Spleen (tissue), 11 donors: ENCODE data around the gene TMEM53. TPM values are rescaled to one million over a fixed set of nuclear protein-coding genes. Genes with fewer than 3 reads are reported as not detected.

ENCODE experiments used
- DNase-seq: peaks from one replicate; pipeline ENCODE4 v3.0.0-alpha.2; 2020
- H3K27ac ChIP-seq, 8 donors: fragments of 200-600 bp; sonication (generic) in 7 of 8; 1 replicate in 4 of 8; 2 replicates in 4 of 8; pipeline versions ENCODE4 v1.5.0 to v1.8.0; 2016 to 2021; ENCODE audit warnings: inconsistent platforms in 4 of 8, mild to moderate bottlenecking in 4 of 8, moderate library complexity in 1 of 8
- H3K27me3 ChIP-seq, 7 donors: fragments of 200-600 bp; sonication (generic) in 6 of 7; replicated peaks in 1 of 7; 1 replicate in 4 of 7; 2 replicates in 3 of 7; pipeline versions ENCODE4 v1.5.0 to v1.8.0; 2016 to 2021; ENCODE audit warnings: inconsistent platforms in 3 of 7, mild to moderate bottlenecking in 1 of 7
- H3K36me3 ChIP-seq, 6 donors: fragments of 200-600 bp; sonication (generic) in 5 of 6; 1 replicate in 4 of 6; 2 replicates in 2 of 6; pipeline versions ENCODE4 v1.5.0 to v1.8.0; 2016 to 2021; ENCODE audit warnings: inconsistent platforms in 2 of 6
- H3K4me1 ChIP-seq, 6 donors: fragments of 200-600 bp; sonication (generic) in 5 of 6; 1 replicate in 3 of 6; 2 replicates in 3 of 6; pipeline versions ENCODE4 v1.5.0 to v1.8.0; 2016 to 2021; ENCODE audit warnings: inconsistent platforms in 3 of 6
- H3K4me3 ChIP-seq, 8 donors: fragments of 200-600 bp; sonication (generic) in 7 of 8; 1 replicate in 4 of 8; 2 replicates in 4 of 8; pipeline versions ENCODE4 v1.5.0 to v1.8.0; 2016 to 2021; ENCODE audit warnings: inconsistent platforms in 4 of 8, mild to moderate bottlenecking in 4 of 8, moderate library complexity in 2 of 8
- H3K9me3 ChIP-seq, 8 donors: fragments of 200-600 bp; sonication (generic) in 7 of 8; 1 replicate in 4 of 8; 2 replicates in 4 of 8; pipeline versions ENCODE4 v1.5.0 to v1.8.0; 2016 to 2021; ENCODE audit warnings: inconsistent platforms in 4 of 8
- POLR2A ChIP-seq, 3 donors: fragments of 450-650 bp; IDR thresholded peaks; one replicate each; pipeline ENCODE4 v1.5.1; 2017; ENCODE audit warnings: antibody characterized with exemption in 3 of 3, mild to moderate bottlenecking in 1 of 3
- POLR2AphosphoS5 ChIP-seq, 3 donors: sonication (generic); formaldehyde crosslinking; IDR thresholded peaks; one replicate each; pipeline ENCODE4 v1.5.1; 2017; ENCODE audit warnings: antibody characterized with exemption in 3 of 3
- WGBS, 5 donors: extraction: QIAGEN DNeasy Blood & Tissue Kit in 3 of 5; methylation state at CpG; one replicate each; pipeline versions ENCODE4 v1.1.5 to v1.1.7; 2013 to 2018; 5-methylcytosine and 5-hydroxymethylcytosine counted together
- intact Hi-C: fragments of 100-400 bp; cut with DNase I; formaldehyde crosslinking; loops from one replicate; pipeline ENCODE4 v1.15.0; 2023; ENCODE audit warnings: low total_unique reads
- polyA plus RNA-seq, 3 donors: library from polyadenylated mRNA; stranded (reverse); fragments of 200-250 nt; gene quantifications; one replicate each; pipeline ENCODE4 v1.2.1, GENCODE V29; 2013
- total RNA-seq, 7 donors: library from RNA; depleted of rRNA in 3 of 7; stranded (reverse); fragments of >200 nt in 3 of 7; fragmentation: NEBNext Ultra II Directional in 4 of 7; extraction: Animal tissue kit (Norgen Biotek cat#: 25700) in 4 of 7; gene quantifications; one replicate each; pipeline versions ENCODE4 v1.1.0 to v1.2.1, GENCODE V29; 2016 to 2021
- TF ChIP-seq, protein P1 (sequence below), 11 experiments: fragments of 200-600 bp in 7 of 11; fragments of 450-650 bp in 4 of 11; sonication (generic) in 4 of 11; IDR thresholded peaks in 8 of 11; conservative IDR thresholded peaks in 3 of 11; 1 replicate in 7 of 11; 2 replicates in 4 of 11; pipeline versions ENCODE4 v1.4.0 to v1.8.0; 2016 to 2021; ENCODE audit warnings: antibody characterized with exemption in 11 of 11, inconsistent platforms in 4 of 11, mild to moderate bottlenecking in 1 of 11
- donor health status: healthy with polysubstance abuse.
- donor health status: DM: no; HTN: no; CAD: no; lungs with moderate emphysema.
- donor health status: DM: no; HTN: no; CAD: no.
- donor health status: Bipolar disorder and iron deficiency.
- donor health status: healthy.
- donor health status: DM: no; HTN: no; CAD: no.
- donor health status: DM: yes; HTN: yes; CAD: no.

TMEM53 gene
- total and polyA plus RNA-seq, 10 donors: 4.3 to 7.5 (median 5.4) TPM

DNA sequence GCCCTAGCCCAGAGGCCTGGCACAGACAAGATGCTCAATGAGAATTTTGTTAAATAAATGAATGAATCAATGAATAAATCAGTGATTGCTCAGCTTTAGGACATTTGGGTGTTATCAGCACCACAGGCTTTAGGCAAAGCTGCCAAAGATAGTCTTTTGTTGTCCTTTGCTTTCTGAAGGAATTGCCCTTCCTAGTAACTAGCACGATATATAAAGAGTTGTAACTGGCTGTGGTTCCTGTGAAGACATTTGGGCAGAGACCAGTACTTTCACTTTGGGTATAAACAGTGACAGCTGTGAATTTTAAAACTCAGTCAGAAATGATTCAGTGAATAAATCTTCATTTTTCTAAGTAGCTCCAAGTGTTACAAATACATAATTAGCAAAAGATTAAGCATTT, 43.4 kb upstream of the TMEM53 start:
- Histone ChIP-seq H3K4me3 (no peak overlapping the region), H3K27me3 (no peaks in the 10 kb centered on the region), H3K27ac (peak overlapping the region in 3 of 8 donors; percentile 5 to 51 (median 12)), H3K4me1 (peaks cover 15 to 92% (median 54%) of the 10 kb centered on the region in 6 donors), H3K36me3 (no peaks in the 10 kb centered on the region), H3K9me3 (no peaks in the 10 kb centered on the region)
- WGBS, 5 donors: 19 to 52% (median 42%) methylated on average over 1 of the region's 1 CpG
- TF ChIP-seq POLR2AphosphoS5 (IDR thresholded peaks at IDR 0.05): no peak
- TF ChIP-seq POLR2A (IDR thresholded peaks at IDR 0.05): no peak
- TF ChIP-seq, protein P1, sequence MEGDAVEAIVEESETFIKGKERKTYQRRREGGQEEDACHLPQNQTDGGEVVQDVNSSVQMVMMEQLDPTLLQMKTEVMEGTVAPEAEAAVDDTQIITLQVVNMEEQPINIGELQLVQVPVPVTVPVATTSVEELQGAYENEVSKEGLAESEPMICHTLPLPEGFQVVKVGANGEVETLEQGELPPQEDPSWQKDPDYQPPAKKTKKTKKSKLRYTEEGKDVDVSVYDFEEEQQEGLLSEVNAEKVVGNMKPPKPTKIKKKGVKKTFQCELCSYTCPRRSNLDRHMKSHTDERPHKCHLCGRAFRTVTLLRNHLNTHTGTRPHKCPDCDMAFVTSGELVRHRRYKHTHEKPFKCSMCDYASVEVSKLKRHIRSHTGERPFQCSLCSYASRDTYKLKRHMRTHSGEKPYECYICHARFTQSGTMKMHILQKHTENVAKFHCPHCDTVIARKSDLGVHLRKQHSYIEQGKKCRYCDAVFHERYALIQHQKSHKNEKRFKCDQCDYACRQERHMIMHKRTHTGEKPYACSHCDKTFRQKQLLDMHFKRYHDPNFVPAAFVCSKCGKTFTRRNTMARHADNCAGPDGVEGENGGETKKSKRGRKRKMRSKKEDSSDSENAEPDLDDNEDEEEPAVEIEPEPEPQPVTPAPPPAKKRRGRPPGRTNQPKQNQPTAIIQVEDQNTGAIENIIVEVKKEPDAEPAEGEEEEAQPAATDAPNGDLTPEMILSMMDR (IDR thresholded peaks at IDR 0.05 in 8 of 11, conservative IDR thresholded peaks at IDR 0.05 in 3 of 11): no peak
- DNase-seq: no peak
- intact Hi-C loops: no loop called here

DNA sequence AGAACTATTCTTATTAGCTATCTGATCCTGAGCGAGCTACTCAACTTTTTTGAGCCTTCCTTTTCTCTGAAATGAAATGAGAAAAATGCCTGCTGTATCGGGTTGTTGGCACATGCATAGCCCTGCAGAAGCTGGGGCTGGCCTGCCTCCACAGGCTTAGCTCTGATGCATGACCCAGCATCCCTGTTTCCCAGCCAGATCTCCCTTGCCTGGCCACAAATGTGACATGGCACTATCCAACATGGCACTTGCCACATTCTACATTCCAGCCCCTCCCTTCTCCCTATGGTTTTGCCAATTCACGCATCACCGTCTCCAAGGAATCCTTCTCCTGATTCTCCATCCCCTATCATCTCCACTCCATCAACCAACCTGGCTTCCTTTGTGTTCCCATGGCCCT, 42.9 kb upstream of the TMEM53 start:
- intact Hi-C loops: no loop called here
- whole genome bisulfite sequencing, 5 donors: 88 to 94% (median 90%) methylated on average over 4 of the region's 4 CpGs
- Histone ChIP-seq H3K9me3 (no peaks in the 10 kb centered on the region), H3K27me3 (peaks cover 0 to under 1% (median 0%) of the 10 kb centered on the region in 7 donors), H3K4me3 (no peak overlapping the region), H3K27ac (peak overlapping the region in 2 of 8 donors; percentile 12 to 51), H3K4me1 (peaks cover 10 to 92% (median 52%) of the 10 kb centered on the region in 6 donors), H3K36me3 (no peaks in the 10 kb centered on the region)
- peak; percentile 51 for DNase-seq
- TF ChIP-seq POLR2AphosphoS5 (IDR thresholded peaks at IDR 0.05) (no peak), POLR2A (IDR thresholded peaks at IDR 0.05) (no peak)
- TF ChIP-seq, protein P1 (IDR thresholded peaks at IDR 0.05 in 8 of 11, conservative IDR thresholded peaks at IDR 0.05 in 3 of 11): no peak

DNA sequence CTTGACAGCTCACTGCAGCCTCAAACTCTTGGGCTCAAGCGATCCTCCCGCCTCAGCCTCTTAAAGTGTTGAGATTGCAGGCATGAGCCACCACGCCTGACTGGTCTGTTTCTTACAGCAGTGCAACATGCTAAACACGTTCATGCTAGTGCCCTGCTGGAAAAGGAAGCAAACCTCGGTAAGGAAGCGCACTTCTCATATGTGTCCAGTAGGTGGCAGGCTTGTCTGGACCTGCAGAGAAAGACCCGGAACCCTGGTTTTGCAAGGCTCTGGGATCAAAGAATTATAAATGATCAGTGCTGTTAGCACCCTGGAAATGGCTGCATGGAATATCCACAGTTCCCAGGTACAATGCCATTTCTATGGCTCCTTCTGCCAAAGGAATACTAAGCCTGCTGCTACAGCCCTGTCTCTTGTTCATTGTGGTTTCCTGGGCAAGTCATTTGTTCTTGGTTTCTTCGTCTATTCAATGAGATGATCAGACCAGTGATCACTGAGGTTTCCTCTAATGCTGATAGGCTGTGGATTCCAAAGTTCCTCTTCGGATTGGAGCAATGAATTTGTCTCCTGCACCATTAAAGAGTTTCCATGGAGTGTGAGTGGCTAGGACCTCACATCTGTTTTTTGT, 40.8 kb upstream of the TMEM53 start:
- intact Hi-C loops: no loop called here
- Histone ChIP-seq H3K9me3 (no peaks in the 10 kb centered on the region), H3K27me3 (peaks cover 0 to 4% (median 0%) of the 10 kb centered on the region in 7 donors), H3K27ac (peak overlapping the region in 5 of 8 donors; percentile 51 to 85 (median 76)), H3K4me3 (peak overlapping the region in 1 of 8 donors; percentile 24), H3K36me3 (no peaks in the 10 kb centered on the region), H3K4me1 (peaks cover 10 to 77% (median 41%) of the 10 kb centered on the region in 6 donors)
- WGBS, 5 donors: 3 to 7% (median 5%) methylated on average over 9 of the region's 9 CpGs
- TF ChIP-seq POLR2AphosphoS5 (IDR thresholded peaks at IDR 0.05) (peak in 1 of 3 donors; percentile 42), POLR2A (IDR thresholded peaks at IDR 0.05) (no peak)
- TF ChIP-seq, protein P1 (IDR thresholded peaks at IDR 0.05 in 8 of 11, conservative IDR thresholded peaks at IDR 0.05 in 3 of 11): peak; percentile 70 to 95 (median 89)
- DNase-seq: peak; percentile 81

DNA sequence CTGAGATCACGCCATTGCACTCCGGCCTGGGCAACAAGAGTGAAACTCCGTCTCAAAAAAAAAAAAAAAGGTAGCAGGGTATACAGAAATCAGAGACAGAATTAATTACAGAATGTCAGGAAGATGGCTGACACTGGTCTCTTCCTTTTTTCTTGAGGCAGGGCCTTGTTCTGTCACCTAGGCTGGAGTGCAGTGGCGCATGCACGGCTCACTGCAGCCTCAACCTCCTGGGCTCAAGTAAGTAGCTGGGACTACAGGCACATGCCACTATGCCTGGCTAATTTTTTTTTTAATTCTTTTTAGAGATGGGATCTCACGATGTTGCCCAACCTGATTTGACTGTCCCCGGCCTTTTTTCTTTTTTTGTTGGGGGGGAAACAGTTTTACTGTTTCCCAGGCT, 40.3 kb upstream of the TMEM53 start:
- Histone ChIP-seq H3K27me3 (peaks cover 0 to 4% (median 0%) of the 10 kb centered on the region in 7 donors), H3K36me3 (no peaks in the 10 kb centered on the region), H3K4me3 (no peak overlapping the region), H3K9me3 (no peaks in the 10 kb centered on the region), H3K4me1 (peaks cover 10 to 72% (median 41%) of the 10 kb centered on the region in 6 donors), H3K27ac (peak overlapping the region in 5 of 8 donors; percentile 51 to 85 (median 76))
- intact Hi-C loops: no loop called here
- TF ChIP-seq, protein P1 (IDR thresholded peaks at IDR 0.05 in 8 of 11, conservative IDR thresholded peaks at IDR 0.05 in 3 of 11): no peak
- TF ChIP-seq POLR2AphosphoS5 (IDR thresholded peaks at IDR 0.05) (no peak), POLR2A (IDR thresholded peaks at IDR 0.05) (no peak)
- DNase-seq: peak; percentile 64
- 73 to 78% (median 77%) methylated on average over 7 of the region's 7 CpGs for WGBS, 5 donors
